ENCODE data around the gene PTPN11.

DNA sequence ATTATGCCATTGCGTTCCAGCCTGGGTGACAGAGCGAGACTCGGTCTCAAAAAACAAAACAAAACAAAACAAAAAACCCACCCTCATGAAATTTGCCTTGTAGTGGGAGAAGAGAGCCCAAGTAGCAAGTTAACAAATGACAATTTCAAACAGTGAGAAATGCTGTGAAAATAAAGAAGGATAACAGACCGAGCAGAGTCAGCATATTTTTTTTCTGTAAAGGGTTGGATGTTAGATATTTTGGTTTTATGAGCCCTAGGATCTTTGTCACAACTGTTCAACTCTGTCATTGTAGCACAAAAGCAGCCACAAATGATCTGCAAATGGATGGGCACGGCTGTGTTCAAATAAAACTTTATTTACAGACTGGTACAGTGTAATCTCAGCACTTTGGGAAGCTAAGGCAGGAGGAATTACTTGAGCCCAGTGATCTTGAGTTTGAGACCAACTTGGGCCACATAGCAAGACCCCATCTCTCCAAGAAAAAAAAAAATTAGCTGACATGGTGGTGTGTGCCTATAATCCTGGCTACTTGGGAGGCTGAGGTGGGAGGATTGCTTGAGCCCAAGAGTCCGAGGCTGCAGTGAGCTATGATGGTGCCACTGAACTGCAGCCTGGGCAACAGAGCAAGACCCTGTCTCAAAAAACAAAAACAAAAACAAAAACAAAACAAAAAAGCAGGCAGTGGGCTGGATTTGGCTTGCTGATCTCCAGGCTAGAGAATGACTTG is 117.1 kb downstream of the PTPN11 start:
- TF ChIP-seq CTCF (IDR thresholded peaks at IDR 0.05; ENCODE audit: low read depth, low read length, missing input control): no peak
- no peak for TF ChIP-seq FOXA1 (IDR thresholded peaks at IDR 0.05)

Measured in liver (tissue), 2 donors.